HUES6 (cell line): ENCODE measurements around the gene STAMBPL1.

Source experiments
- H3K27ac ChIP-seq: 2 replicates; pipeline ENCODE4 v1.7.0; 2013; ENCODE audit warnings: low read depth, mild to moderate bottlenecking, low read length, inconsistent platforms
- H3K27me3 ChIP-seq: 2 replicates; pipeline ENCODE4 v1.6.1; 2013; ENCODE audit warnings: low read length; ENCODE audit not compliant: control insufficient read depth, insufficient read depth
- H3K36me3 ChIP-seq: 2 replicates; pipeline ENCODE4 v1.6.1; 2013; ENCODE audit warnings: low read length; ENCODE audit not compliant: control insufficient read depth, insufficient read depth
- H3K4me1 ChIP-seq: 2 replicates; pipeline ENCODE4 v1.6.1; 2013; ENCODE audit warnings: low read length; ENCODE audit not compliant: control insufficient read depth, insufficient read depth
- H3K4me3 ChIP-seq: 2 replicates; pipeline ENCODE4 v1.5.1; 2013; ENCODE audit warnings: low read depth, low read length
- H3K9ac ChIP-seq: one replicate; pipeline ENCODE4 v1.6.1; 2013; ENCODE audit warnings: mild to moderate bottlenecking, low read length
- H3K9me3 ChIP-seq: 2 replicates; pipeline ENCODE4 v1.6.1; 2013; ENCODE audit warnings: low read depth, low read length; ENCODE audit not compliant: control insufficient read depth, insufficient read depth

STAMBPL1 gene

GRCh38 chr10:88908194-88908593, 28.1 kb downstream of the STAMBPL1 start:
- Histone ChIP-seq H3K4me3 (no peak overlapping the region), H3K27ac (no peak overlapping the region), H3K9me3 (no peaks in the 10 kb centered on the region), H3K27me3 (no peaks in the 10 kb centered on the region), H3K4me1 (no peaks in the 10 kb centered on the region), H3K36me3 (no peaks in the 10 kb centered on the region), H3K9ac (no peak overlapping the region)

- Histone ChIP-seq H3K27ac (no peak overlapping the region), H3K36me3 (no peaks in the 10 kb centered on the region), H3K27me3 (no peaks in the 10 kb centered on the region), H3K4me3 (no peak overlapping the region), H3K4me1 (no peaks in the 10 kb centered on the region), H3K9ac (no peak overlapping the region), H3K9me3 (no peaks in the 10 kb centered on the region)
These were observed 31.1 kb downstream of the STAMBPL1 start for GRCh38 chr10:88911116-88911515.

- Histone ChIP-seq H3K9ac (no peak overlapping the region), H3K9me3 (no peaks in the 10 kb centered on the region), H3K27ac (no peak overlapping the region), H3K36me3 (no peaks in the 10 kb centered on the region), H3K4me3 (no peak overlapping the region), H3K27me3 (no peaks in the 10 kb centered on the region), H3K4me1 (no peaks in the 10 kb centered on the region)
These were observed 31.8 kb downstream of the STAMBPL1 start for GRCh38 chr10:88911851-88912250.

- Histone ChIP-seq H3K4me1 (no peaks in the 10 kb centered on the region), H3K9me3 (no peaks in the 10 kb centered on the region), H3K27me3 (no peaks in the 10 kb centered on the region), H3K36me3 (no peaks in the 10 kb centered on the region), H3K4me3 (no peak overlapping the region), H3K27ac (no peak overlapping the region), H3K9ac (no peak overlapping the region)
These were observed 33.1 kb downstream of the STAMBPL1 start for GRCh38 chr10:88913127-88913526.

GRCh38 chr10:88913788-88914187, 33.7 kb downstream of the STAMBPL1 start:
- Histone ChIP-seq H3K9me3 (no peaks in the 10 kb centered on the region), H3K27ac (no peak overlapping the region), H3K9ac (no peak overlapping the region), H3K36me3 (no peaks in the 10 kb centered on the region), H3K4me3 (no peak overlapping the region), H3K27me3 (no peaks in the 10 kb centered on the region), H3K4me1 (no peaks in the 10 kb centered on the region)

GRCh38 chr10:88915781-88916180, 35.7 kb downstream of the STAMBPL1 start:
- Histone ChIP-seq H3K27me3 (no peaks in the 10 kb centered on the region), H3K36me3 (no peaks in the 10 kb centered on the region), H3K27ac (no peak overlapping the region), H3K4me3 (no peak overlapping the region), H3K9me3 (no peaks in the 10 kb centered on the region), H3K4me1 (no peaks in the 10 kb centered on the region), H3K9ac (no peak overlapping the region)

GRCh38 chr10:88916231-88916630, 36.2 kb downstream of the STAMBPL1 start:
- H3K36me3 ChIP-seq, result no peaks in the 10 kb centered on the region
- H3K9ac ChIP-seq, result no peak overlapping the region
- no peak overlapping the region for H3K4me3 ChIP-seq
- no peaks in the 10 kb centered on the region for H3K9me3 ChIP-seq
- no peak overlapping the region for H3K27ac ChIP-seq
- H3K27me3 ChIP-seq, result no peaks in the 10 kb centered on the region
- H3K4me1 ChIP-seq, result no peaks in the 10 kb centered on the region

GRCh38 chr10:88916986-88917385, 36.9 kb downstream of the STAMBPL1 start:
- Histone ChIP-seq H3K9ac (no peak overlapping the region), H3K4me3 (no peak overlapping the region), H3K27ac (no peak overlapping the region), H3K9me3 (no peaks in the 10 kb centered on the region), H3K4me1 (no peaks in the 10 kb centered on the region), H3K36me3 (no peaks in the 10 kb centered on the region), H3K27me3 (no peaks in the 10 kb centered on the region)

- Histone ChIP-seq H3K9me3 (no peaks in the 10 kb centered on the region), H3K27me3 (no peaks in the 10 kb centered on the region), H3K4me1 (no peaks in the 10 kb centered on the region), H3K9ac (no peak overlapping the region), H3K27ac (no peak overlapping the region), H3K4me3 (no peak overlapping the region), H3K36me3 (no peaks in the 10 kb centered on the region)
These were observed 38.3 kb downstream of the STAMBPL1 start for GRCh38 chr10:88918191-88918905.

- Histone ChIP-seq H3K4me1 (no peaks in the 10 kb centered on the region), H3K4me3 (no peak overlapping the region), H3K36me3 (no peaks in the 10 kb centered on the region), H3K27me3 (no peaks in the 10 kb centered on the region), H3K27ac (no peak overlapping the region), H3K9me3 (no peaks in the 10 kb centered on the region), H3K9ac (no peak overlapping the region)
These were observed 39.0 kb downstream of the STAMBPL1 start for GRCh38 chr10:88919041-88919440.

- Histone ChIP-seq H3K9ac (no peak overlapping the region), H3K27ac (no peak overlapping the region), H3K27me3 (no peaks in the 10 kb centered on the region), H3K4me1 (no peaks in the 10 kb centered on the region), H3K36me3 (no peaks in the 10 kb centered on the region), H3K9me3 (no peaks in the 10 kb centered on the region), H3K4me3 (no peak overlapping the region)
These were observed 40.2 kb downstream of the STAMBPL1 start for GRCh38 chr10:88920198-88920597.
